Activated CD8-positive, alpha-beta memory T cell treated with anti-CD3 and anti-CD28 coated beads, Interleukin-2, amount 50 U/mL, for 24 hours (primary cell): ENCODE data around the gene ARFGAP1.

ENCODE experiments used
- DNase-seq: peaks from one replicate; pipeline ENCODE4 v3.0.0-alpha.2; 2020; ENCODE audit errors: extremely low read depth

Gene ARFGAP1

GRCh38 chr20:63277466-63278272, 5.1 kb downstream of the ARFGAP1 start:
- no peak for DNase-seq

GRCh38 chr20:63278661-63279060, 6.0 kb downstream of the ARFGAP1 start:
- no peak for DNase-seq

- DNase-seq: no peak
These were observed 7.3 kb downstream of the ARFGAP1 start for GRCh38 chr20:63279931-63280330.

- no peak for DNase-seq
These were observed 7.8 kb downstream of the ARFGAP1 start for GRCh38 chr20:63280371-63280770.

GRCh38 chr20:63280929-63281545, 8.4 kb downstream of the ARFGAP1 start:
- DNase-seq: no peak

GRCh38 chr20:63281742-63282665, 9.4 kb downstream of the ARFGAP1 start:
- no peak for DNase-seq

GRCh38 chr20:63282946-63283345, 10.3 kb downstream of the ARFGAP1 start:
- DNase-seq: no peak

- DNase-seq: no peak
These were observed 10.9 kb downstream of the ARFGAP1 start for GRCh38 chr20:63283397-63284082.

- DNase-seq: no peak
These were observed 11.4 kb downstream of the ARFGAP1 start for GRCh38 chr20:63284083-63284440.

- DNase-seq: no peak
These were observed 11.9 kb downstream of the ARFGAP1 start for GRCh38 chr20:63284544-63284949.

- no peak for DNase-seq
These were observed 12.4 kb downstream of the ARFGAP1 start for GRCh38 chr20:63284981-63285524.

- no peak for DNase-seq
These were observed 13.3 kb downstream of the ARFGAP1 start for GRCh38 chr20:63285636-63286615.

- DNase-seq: no peak
These were observed 14.4 kb downstream of the ARFGAP1 start for GRCh38 chr20:63286781-63287696.

GRCh38 chr20:63287697-63288580, 15.3 kb downstream of the ARFGAP1 start:
- no peak for DNase-seq

GRCh38 chr20:63288581-63289251, 16.1 kb downstream of the ARFGAP1 start:
- DNase-seq: no peak

- no peak for DNase-seq
These were observed 16.9 kb downstream of the ARFGAP1 start for GRCh38 chr20:63289311-63290135.
